Measurements from ENCODE around the gene SMAD5. TPM values are rescaled to one million over a fixed set of nuclear protein-coding genes. Genes with fewer than 3 reads are reported as not detected.
A peak's percentile ranks its signal among the peaks of the same experiment; 100 is the strongest.

The SMAD5 gene
- total and polyA plus RNA-seq, 2 of the 13 experiments (the other 11 are each of a cell fraction or from before 2014, with no cell fraction given): 27.2 to 48.5 TPM

DNA sequence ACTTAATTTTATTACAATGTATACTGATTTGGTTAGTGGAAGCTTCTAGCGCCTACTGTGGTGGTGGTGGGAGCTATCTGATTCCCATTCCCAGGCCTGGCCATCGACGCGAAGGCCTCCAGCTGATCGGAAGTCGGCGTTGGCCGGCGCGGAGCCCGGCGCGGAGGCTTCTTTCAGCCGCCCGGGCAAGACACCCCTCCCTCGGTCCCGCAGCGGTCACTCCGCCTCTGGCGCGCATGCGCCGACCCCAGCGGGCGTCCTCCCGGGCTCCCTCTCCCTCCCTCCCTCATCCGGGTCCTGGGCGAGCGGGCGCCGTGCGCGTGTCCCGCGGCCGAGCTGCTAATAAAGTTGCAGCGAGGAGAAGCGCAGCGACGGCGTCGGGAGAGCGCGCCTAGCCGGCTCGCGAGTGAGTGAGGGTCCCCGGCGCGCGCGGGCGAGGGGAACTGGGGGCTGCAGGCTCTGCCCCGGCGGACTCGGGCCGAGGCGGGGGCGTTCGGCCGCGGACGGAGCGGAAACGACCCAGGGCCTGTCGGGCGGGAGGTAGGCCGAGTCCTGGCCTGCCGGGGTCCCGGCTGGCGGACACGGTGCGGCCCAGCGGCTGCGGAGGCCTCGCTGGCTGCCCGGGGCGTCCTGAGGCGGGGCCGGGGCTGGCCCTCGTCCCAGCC is at the start of gene SMAD5 (continued):
- TF ChIP-seq, protein P1, sequence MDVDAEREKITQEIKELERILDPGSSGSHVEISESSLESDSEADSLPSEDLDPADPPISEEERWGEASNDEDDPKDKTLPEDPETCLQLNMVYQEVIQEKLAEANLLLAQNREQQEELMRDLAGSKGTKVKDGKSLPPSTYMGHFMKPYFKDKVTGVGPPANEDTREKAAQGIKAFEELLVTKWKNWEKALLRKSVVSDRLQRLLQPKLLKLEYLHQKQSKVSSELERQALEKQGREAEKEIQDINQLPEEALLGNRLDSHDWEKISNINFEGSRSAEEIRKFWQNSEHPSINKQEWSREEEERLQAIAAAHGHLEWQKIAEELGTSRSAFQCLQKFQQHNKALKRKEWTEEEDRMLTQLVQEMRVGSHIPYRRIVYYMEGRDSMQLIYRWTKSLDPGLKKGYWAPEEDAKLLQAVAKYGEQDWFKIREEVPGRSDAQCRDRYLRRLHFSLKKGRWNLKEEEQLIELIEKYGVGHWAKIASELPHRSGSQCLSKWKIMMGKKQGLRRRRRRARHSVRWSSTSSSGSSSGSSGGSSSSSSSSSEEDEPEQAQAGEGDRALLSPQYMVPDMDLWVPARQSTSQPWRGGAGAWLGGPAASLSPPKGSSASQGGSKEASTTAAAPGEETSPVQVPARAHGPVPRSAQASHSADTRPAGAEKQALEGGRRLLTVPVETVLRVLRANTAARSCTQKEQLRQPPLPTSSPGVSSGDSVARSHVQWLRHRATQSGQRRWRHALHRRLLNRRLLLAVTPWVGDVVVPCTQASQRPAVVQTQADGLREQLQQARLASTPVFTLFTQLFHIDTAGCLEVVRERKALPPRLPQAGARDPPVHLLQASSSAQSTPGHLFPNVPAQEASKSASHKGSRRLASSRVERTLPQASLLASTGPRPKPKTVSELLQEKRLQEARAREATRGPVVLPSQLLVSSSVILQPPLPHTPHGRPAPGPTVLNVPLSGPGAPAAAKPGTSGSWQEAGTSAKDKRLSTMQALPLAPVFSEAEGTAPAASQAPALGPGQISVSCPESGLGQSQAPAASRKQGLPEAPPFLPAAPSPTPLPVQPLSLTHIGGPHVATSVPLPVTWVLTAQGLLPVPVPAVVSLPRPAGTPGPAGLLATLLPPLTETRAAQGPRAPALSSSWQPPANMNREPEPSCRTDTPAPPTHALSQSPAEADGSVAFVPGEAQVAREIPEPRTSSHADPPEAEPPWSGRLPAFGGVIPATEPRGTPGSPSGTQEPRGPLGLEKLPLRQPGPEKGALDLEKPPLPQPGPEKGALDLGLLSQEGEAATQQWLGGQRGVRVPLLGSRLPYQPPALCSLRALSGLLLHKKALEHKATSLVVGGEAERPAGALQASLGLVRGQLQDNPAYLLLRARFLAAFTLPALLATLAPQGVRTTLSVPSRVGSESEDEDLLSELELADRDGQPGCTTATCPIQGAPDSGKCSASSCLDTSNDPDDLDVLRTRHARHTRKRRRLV (CRISPR knock-in tag; IDR thresholded peaks at IDR 0.05): no peak; the same call in 1 of the 2 replicates
- TF ChIP-seq IKZF1 (IDR thresholded peaks at IDR 0.05): no peak
- TF ChIP-seq POLR2AphosphoS2 (IDR thresholded peaks at IDR 0.05; ENCODE audit: low read depth, low read length): peak; percentile 72; the same call in 1 of the 2 replicates
- TF ChIP-seq ZFX (CRISPR knock-in tag; IDR thresholded peaks at IDR 0.05; ENCODE audit: low read depth): peak; percentile 100
- TF ChIP-seq RNF2 (conservative IDR thresholded peaks at IDR 0.05; ENCODE audit: low read depth): peak; percentile 91
- peak; percentile 6 for TF ChIP-seq TBL1XR1 (IDR thresholded peaks at IDR 0.05; ENCODE audit: borderline replicate concordance, low read length, partially characterized antibody)
- TF ChIP-seq, protein P2, sequence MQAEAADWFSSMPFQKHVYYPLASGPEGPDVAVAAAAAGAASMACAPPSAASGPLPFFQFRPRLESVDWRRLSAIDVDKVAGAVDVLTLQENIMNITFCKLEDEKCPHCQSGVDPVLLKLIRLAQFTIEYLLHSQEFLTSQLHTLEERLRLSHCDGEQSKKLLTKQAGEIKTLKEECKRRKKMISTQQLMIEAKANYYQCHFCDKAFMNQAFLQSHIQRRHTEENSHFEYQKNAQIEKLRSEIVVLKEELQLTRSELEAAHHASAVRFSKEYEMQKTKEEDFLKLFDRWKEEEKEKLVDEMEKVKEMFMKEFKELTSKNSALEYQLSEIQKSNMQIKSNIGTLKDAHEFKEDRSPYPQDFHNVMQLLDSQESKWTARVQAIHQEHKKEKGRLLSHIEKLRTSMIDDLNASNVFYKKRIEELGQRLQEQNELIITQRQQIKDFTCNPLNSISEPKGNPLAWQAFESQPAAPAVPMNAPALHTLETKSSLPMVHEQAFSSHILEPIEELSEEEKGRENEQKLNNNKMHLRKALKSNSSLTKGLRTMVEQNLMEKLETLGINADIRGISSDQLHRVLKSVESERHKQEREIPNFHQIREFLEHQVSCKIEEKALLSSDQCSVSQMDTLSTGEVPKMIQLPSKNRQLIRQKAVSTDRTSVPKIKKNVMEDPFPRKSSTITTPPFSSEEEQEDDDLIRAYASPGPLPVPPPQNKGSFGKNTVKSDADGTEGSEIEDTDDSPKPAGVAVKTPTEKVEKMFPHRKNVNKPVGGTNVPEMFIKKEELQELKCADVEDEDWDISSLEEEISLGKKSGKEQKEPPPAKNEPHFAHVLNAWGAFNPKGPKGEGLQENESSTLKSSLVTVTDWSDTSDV (CRISPR knock-in tag; IDR thresholded peaks at IDR 0.05): peak; percentile 76; the same call in 1 of the 2 replicates
- peak; percentile 100 for TF ChIP-seq ZFY (CRISPR knock-in tag; IDR thresholded peaks at IDR 0.05)
- TF ChIP-seq ZMYM4 (CRISPR knock-in tag; IDR thresholded peaks at IDR 0.05): peak; percentile 82
- peak; percentile 83 for TF ChIP-seq ZNF329 (CRISPR knock-in tag; IDR thresholded peaks at IDR 0.05; ENCODE audit: low read depth)
- TF ChIP-seq KMT2A (CRISPR knock-in tag; IDR thresholded peaks at IDR 0.05): peak; percentile 98
- TF ChIP-seq ZNF567 (CRISPR knock-in tag; IDR thresholded peaks at IDR 0.05; ENCODE audit: borderline replicate concordance): 0 out of 2 replicates have a peak, but pooled peaks have one; percentile 27
- 0 out of 2 replicates have a peak, but pooled peaks have one; percentile 16 for TF ChIP-seq GPN1 (CRISPR knock-in tag; IDR thresholded peaks at IDR 0.05; ENCODE audit: borderline replicate concordance)
- no peak for TF ChIP-seq MAFF (IDR thresholded peaks at IDR 0.05; ENCODE audit: low read depth, low read length)
- peak; percentile 80 for TF ChIP-seq ETV5 (CRISPR knock-in tag; IDR thresholded peaks at IDR 0.05; ENCODE audit: borderline replicate concordance)
- TF ChIP-seq ZNF761 (CRISPR knock-in tag; conservative IDR thresholded peaks at IDR 0.05): peak; percentile 93
- TF ChIP-seq PHF8 (CRISPR knock-in tag; IDR thresholded peaks at IDR 0.05): peak; percentile 98
- TF ChIP-seq GTF3A (CRISPR knock-in tag; conservative IDR thresholded peaks at IDR 0.05): peak; percentile 83; the same call in 1 of the 2 replicates
- TF ChIP-seq SATB2 (CRISPR knock-in tag; IDR thresholded peaks at IDR 0.05): no peak
- TF ChIP-seq, protein P3, sequence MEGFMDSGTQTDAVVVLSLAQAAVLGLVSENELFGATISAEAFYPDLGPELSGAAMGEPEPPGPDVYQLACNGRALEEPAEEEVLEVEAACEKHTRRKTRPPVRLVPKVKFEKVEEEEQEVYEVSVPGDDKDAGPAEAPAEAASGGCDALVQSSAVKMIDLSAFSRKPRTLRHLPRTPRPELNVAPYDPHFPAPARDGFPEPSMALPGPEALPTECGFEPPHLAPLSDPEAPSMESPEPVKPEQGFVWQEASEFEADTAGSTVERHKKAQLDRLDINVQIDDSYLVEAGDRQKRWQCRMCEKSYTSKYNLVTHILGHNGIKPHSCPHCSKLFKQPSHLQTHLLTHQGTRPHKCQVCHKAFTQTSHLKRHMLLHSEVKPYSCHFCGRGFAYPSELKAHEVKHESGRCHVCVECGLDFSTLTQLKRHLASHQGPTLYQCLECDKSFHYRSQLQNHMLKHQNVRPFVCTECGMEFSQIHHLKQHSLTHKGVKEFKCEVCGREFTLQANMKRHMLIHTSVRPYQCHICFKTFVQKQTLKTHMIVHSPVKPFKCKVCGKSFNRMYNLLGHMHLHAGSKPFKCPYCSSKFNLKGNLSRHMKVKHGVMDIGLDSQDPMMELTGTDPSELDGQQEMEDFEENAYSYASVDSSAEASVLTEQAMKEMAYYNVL (CRISPR knock-in tag; IDR thresholded peaks at IDR 0.05; ENCODE audit: borderline replicate concordance): peak; percentile 57; the same call in 1 of the 2 replicates

All from HepG2 (cell line).